Measurements from ENCODE around the gene ADGRD1.

ADGRD1 gene

DNA sequence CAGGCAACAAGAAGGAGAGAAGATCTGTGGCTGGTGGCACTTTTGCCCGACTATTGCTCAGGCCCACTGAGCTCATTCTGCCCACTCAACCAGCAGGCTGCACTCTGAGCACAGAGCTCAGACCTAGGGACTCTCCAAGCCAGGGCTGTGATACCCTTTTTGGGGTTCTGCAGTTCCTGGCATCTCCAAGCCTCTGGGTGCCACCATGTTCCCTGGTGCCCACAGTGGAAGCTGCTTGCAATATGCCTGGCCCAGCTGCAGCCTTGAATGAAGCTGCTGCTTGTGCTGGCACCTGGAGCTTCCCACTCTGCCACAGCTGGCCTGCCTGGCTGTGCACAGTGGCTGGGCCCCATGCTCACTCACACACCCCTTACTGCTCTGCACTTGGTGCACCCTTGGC lies 236.1 kb downstream of the ADGRD1 start:
- TF ChIP-seq, protein P1, sequence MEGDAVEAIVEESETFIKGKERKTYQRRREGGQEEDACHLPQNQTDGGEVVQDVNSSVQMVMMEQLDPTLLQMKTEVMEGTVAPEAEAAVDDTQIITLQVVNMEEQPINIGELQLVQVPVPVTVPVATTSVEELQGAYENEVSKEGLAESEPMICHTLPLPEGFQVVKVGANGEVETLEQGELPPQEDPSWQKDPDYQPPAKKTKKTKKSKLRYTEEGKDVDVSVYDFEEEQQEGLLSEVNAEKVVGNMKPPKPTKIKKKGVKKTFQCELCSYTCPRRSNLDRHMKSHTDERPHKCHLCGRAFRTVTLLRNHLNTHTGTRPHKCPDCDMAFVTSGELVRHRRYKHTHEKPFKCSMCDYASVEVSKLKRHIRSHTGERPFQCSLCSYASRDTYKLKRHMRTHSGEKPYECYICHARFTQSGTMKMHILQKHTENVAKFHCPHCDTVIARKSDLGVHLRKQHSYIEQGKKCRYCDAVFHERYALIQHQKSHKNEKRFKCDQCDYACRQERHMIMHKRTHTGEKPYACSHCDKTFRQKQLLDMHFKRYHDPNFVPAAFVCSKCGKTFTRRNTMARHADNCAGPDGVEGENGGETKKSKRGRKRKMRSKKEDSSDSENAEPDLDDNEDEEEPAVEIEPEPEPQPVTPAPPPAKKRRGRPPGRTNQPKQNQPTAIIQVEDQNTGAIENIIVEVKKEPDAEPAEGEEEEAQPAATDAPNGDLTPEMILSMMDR (IDR thresholded peaks at IDR 0.05; ENCODE audit: low read depth, low read length): no peak
- no peak for DNase-seq (ENCODE audit: extremely low read depth, low read depth)

DNA sequence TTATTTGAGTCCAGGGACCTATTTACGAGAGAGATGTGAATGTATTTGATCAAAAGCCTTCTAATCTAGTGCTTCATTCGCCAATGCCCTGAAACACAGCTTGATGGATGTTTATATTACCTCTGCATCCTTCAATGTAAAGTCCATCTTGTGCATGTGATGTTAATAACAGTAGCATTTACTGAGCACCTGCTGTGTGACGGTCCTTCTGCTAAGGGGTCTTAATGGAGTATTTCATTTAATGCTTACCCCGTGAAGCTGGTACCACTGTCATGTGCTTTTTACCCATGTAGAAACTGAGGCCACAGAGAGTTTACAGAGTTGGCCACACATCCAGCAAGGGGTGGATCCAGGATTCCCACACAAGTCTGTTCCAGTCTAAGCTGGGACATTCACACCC lies 237.3 kb downstream of the ADGRD1 start:
- TF ChIP-seq, protein P1 (IDR thresholded peaks at IDR 0.05; ENCODE audit: low read depth, low read length): no peak
- no peak for DNase-seq (ENCODE audit: extremely low read depth, low read depth)
